HCT116 (cell line): ENCODE results near the gene KDM7A. TPM values are rescaled to one million over a fixed set of nuclear protein-coding genes. Genes with fewer than 3 reads are reported as not detected.

ENCODE experiments used
- ATAC-seq: fragments of 200-7000 bp; cut with Tn5 transposase; 2 replicates; pipeline ENCODE4 v1.9.1; 2020; ENCODE audit warnings: mild to moderate bottlenecking, moderate library complexity
- BruUV-seq: library from RNA; stranded (reverse); fragments of 400-500 nt; replicated peaks from 2 replicates; lab custom pipeline; 2021; lab: Mats Ljungman, UMichigan
- CTCF ChIA-PET: fragments of 300-600 bp; sonication (Branson Sonifier 250); formaldehyde crosslinking; loops from one replicate; lab custom pipeline; 2021; ENCODE audit warnings: antibody characterized with exemption; lab: Charles Lee
- POLR2A ChIA-PET: fragments of 300-600, 350-600 bp; sonication (Branson Sonifier 250); formaldehyde crosslinking; loops from one replicate; lab custom pipeline; 2021; ENCODE audit warnings: antibody characterized with exemption; lab: Charles Lee
- RAD21 ChIA-PET, 2 experiments: fragments of 300-600 bp; sonication (Branson Sonifier 250); formaldehyde crosslinking; loops; one replicate each; lab custom pipeline; 2023; ENCODE audit warnings: low total read pairs in 2 of 2; ENCODE audit not compliant: uncharacterized antibody in 2 of 2, unreplicated experiment in 2 of 2, low non-redundant PET in 1 of 2; lab: Charles Lee
- DNase-seq: peaks from one replicate; pipeline ENCODE4 v3.0.0-alpha.2; 2010; ENCODE audit warnings: low read depth, low spot score
- H2AFZ ChIP-seq: fragments of 200-600 bp; shearing (Covaris generic), sonication (generic); 2 replicates; pipeline ENCODE4 v1.6.1; 2017; ENCODE audit warnings: low read depth, mixed run types, mixed read lengths, antibody characterized with exemption, low read length; ENCODE audit not compliant: poor library complexity, severe bottlenecking
- H3K27ac ChIP-seq: 2 replicates; pipeline ENCODE4 v1.5.1; 2012; ENCODE audit warnings: low read depth, low read length
- H3K27me3 ChIP-seq: fragments of 200-600 bp; sonication (generic); 2 replicates; pipeline ENCODE4 v1.6.1; 2016; ENCODE audit warnings: mixed run types, low read length, mixed read lengths; ENCODE audit not compliant: insufficient read depth
- H3K36me3 ChIP-seq, 2 experiments: fragments of 200-500 bp in 1 of 2; fragments of 200-600 bp in 1 of 2; sonication (Bioruptor generic) in 1 of 2; sonication (generic) in 1 of 2; 2 replicates each; pipeline versions ENCODE4 v1.5.1 to v1.6.1; 2014 to 2016; ENCODE audit warnings: low read length in 2 of 2, inconsistent platforms in 1 of 2, mixed read lengths in 1 of 2, mixed run types in 1 of 2; ENCODE audit not compliant: insufficient read depth in 2 of 2, control insufficient read depth in 1 of 2
- H3K4me1 ChIP-seq, 2 experiments: fragments of 200-600 bp in 1 of 2; sonication (generic) in 1 of 2; 2 replicates each; pipeline versions ENCODE4 v1.5.1 to v1.6.1; 2012 to 2017; ENCODE audit warnings: low read length in 2 of 2, inconsistent platforms in 1 of 2, mild to moderate bottlenecking in 1 of 2, mixed read lengths in 1 of 2, mixed run types in 1 of 2, moderate library complexity in 1 of 2; ENCODE audit not compliant: insufficient read depth in 2 of 2, control insufficient read depth in 1 of 2
- H3K4me2 ChIP-seq: fragments of 200-600 bp; sonication (generic); 2 replicates; pipeline ENCODE4 v1.6.1; 2017; ENCODE audit warnings: mixed run types, low read length, mixed read lengths
- H3K4me3 ChIP-seq, 2 experiments: fragments of 200-600 bp in 1 of 2; sonication (generic) in 1 of 2; replicated peaks in 1 of 2; 2 replicates each; pipeline ENCODE4 v1.5.1; 2011 to 2016; ENCODE audit warnings: low read length in 2 of 2, control low read depth in 1 of 2, low read depth in 1 of 2, mild to moderate bottlenecking in 1 of 2, mixed read lengths in 1 of 2, mixed run types in 1 of 2
- H3K79me2 ChIP-seq: fragments of 200-600 bp; sonication (generic); 2 replicates; pipeline ENCODE4 v1.6.1; 2017; ENCODE audit warnings: mild to moderate bottlenecking, mixed run types, low read length, moderate library complexity, mixed read lengths; ENCODE audit not compliant: insufficient read depth
- H3K9ac ChIP-seq: fragments of 200-600 bp; sonication (generic); 2 replicates; pipeline ENCODE4 v1.6.1; 2016; ENCODE audit warnings: low read length, mixed read lengths
- H3K9me2 ChIP-seq: fragments of 200-600 bp; sonication (generic), shearing (Covaris generic); 2 replicates; pipeline ENCODE4 v1.6.1; 2017; ENCODE audit warnings: mixed run types, mild to moderate bottlenecking, moderate library complexity; ENCODE audit not compliant: insufficient read depth
- H3K9me3 ChIP-seq, 2 experiments: fragments of 200-500 bp in 1 of 2; fragments of 200-600 bp in 1 of 2; sonication (Bioruptor generic) in 1 of 2; sonication (generic) in 1 of 2; 2 replicates each; pipeline ENCODE4 v1.6.1; 2014 to 2017; ENCODE audit warnings: low read length in 2 of 2, mixed read lengths in 2 of 2, inconsistent platforms in 1 of 2, low read depth in 1 of 2, mild to moderate bottlenecking in 1 of 2, mixed run types in 1 of 2, moderate library complexity in 1 of 2; ENCODE audit not compliant: control insufficient read depth in 1 of 2, insufficient read depth in 1 of 2
- H4K20me1 ChIP-seq: fragments of 200-600 bp; sonication (generic), shearing (Covaris generic); 2 replicates; pipeline ENCODE4 v1.6.1; 2017; ENCODE audit warnings: mixed run types, mild to moderate bottlenecking, moderate library complexity; ENCODE audit not compliant: insufficient read depth
- CBX3 ChIP-seq: IDR thresholded peaks from 2 replicates; pipeline ENCODE4 v1.6.1; 2012; ENCODE audit warnings: low read depth
- ELF1 ChIP-seq: IDR thresholded peaks from 2 replicates; pipeline ENCODE4 v1.6.1; 2012; ENCODE audit warnings: low read depth, borderline replicate concordance
- EZH2phosphoT487 ChIP-seq: fragments of 200-600 bp; IDR thresholded peaks from 2 replicates; pipeline ENCODE4 v1.6.1; 2018; ENCODE audit warnings: antibody characterized with exemption, borderline replicate concordance
- POLR2A ChIP-seq: IDR thresholded peaks from 2 replicates; pipeline ENCODE4 v1.7.0; 2011; ENCODE audit warnings: borderline replicate concordance; ENCODE audit not compliant: insufficient read depth, insufficient read length; ENCODE audit errors: extremely low read depth
- TCF7L2 ChIP-seq: IDR thresholded peaks from 2 replicates; pipeline ENCODE4 v1.7.0; 2011; ENCODE audit warnings: borderline replicate concordance, inconsistent platforms; ENCODE audit not compliant: insufficient read depth, insufficient read length; ENCODE audit errors: extremely low read depth
- ZBTB33 ChIP-seq: IDR thresholded peaks from 2 replicates; pipeline ENCODE4 v1.6.1; 2011; ENCODE audit warnings: mild to moderate bottlenecking, low read length, moderate library complexity; ENCODE audit not compliant: insufficient replicate concordance; ENCODE audit errors: extremely low read depth
- intact Hi-C: fragments of 100-400 bp; cut with micrococcal nuclease; formaldehyde crosslinking; loops from 2 replicates; pipeline ENCODE4 v1.10.0; 2022
- total RNA-seq: library from RNA; stranded (reverse); gene quantifications from one replicate; pipeline ENCODE4 v1.2.1, GENCODE V29; 2021; ENCODE audit not compliant: unreplicated experiment

Gene KDM7A
- total RNA-seq, 1 experiment from 2014 or later, result 11.6 TPM

GRCh38 chr7:140222814-140223213 lies 46.0 kb upstream of the KDM7A start:
- no peak for TF ChIP-seq POLR2A
- no peak for TF ChIP-seq ZBTB33
- no peak for TF ChIP-seq ELF1
- TF ChIP-seq EZH2phosphoT487, result no peak
- TF ChIP-seq CBX3, result no peak
- ChIA-PET CTCF (no interaction called here), POLR2A (no interaction called here), RAD21 (no interaction called here)
- Histone ChIP-seq H2AFZ (no peak overlapping the region), H3K9me3 (no peaks in the 10 kb centered on the region), H3K27ac (no peak overlapping the region), H3K4me2 (no peak overlapping the region), H3K4me1 (no peaks in the 10 kb centered on the region), H3K4me3 (no peak overlapping the region), H3K36me3 (no peaks in the 10 kb centered on the region; a peak in 1 of 4 replicates), H3K9me2 (no peaks in the 10 kb centered on the region), H3K27me3 (no peaks in the 10 kb centered on the region), H4K20me1 (no peaks in the 10 kb centered on the region), H3K9ac (no peak overlapping the region), H3K79me2 (no peaks in the 10 kb centered on the region)
- no TSS peak for BruUV-seq
- intact Hi-C loops, result no loop called here
- ATAC-seq (no peak), DNase-seq (no peak)

- DNase-seq, result no peak
- Histone ChIP-seq H3K9me2 (no peaks in the 10 kb centered on the region), H4K20me1 (no peaks in the 10 kb centered on the region), H3K36me3 (no peaks in the 10 kb centered on the region; a peak in 1 of 4 replicates), H3K4me3 (no peak overlapping the region), H3K27me3 (no peaks in the 10 kb centered on the region), H3K4me2 (no peak overlapping the region), H3K9ac (no peak overlapping the region), H3K9me3 (no peaks in the 10 kb centered on the region), H3K4me1 (no peaks in the 10 kb centered on the region), H2AFZ (no peak overlapping the region), H3K79me2 (no peaks in the 10 kb centered on the region), H3K27ac (no peak overlapping the region)
- ATAC-seq, result no peak
- RAD21 ChIA-PET, result no interaction called here
- BruUV-seq, result no TSS peak
- TF ChIP-seq TCF7L2, result no peak
- POLR2A ChIA-PET, result interaction anchor here (0.7 kb wide), 1 partner anchor 309 kb away, joined by 4 read pairs; no protein-coding TSS in a partner anchor
- intact Hi-C loops, result no loop called here
- CTCF ChIA-PET, result no interaction called here
Measured at GRCh38 chr7:140219672-140220524, 43.1 kb upstream of the KDM7A start.
